ENCODE measurements around the gene CELF2. TPM values are rescaled to one million over a fixed set of nuclear protein-coding genes. Genes with fewer than 3 reads are reported as not detected.
A peak's percentile ranks its signal among the peaks of the same experiment; 100 is the strongest.

CELF2 gene
- total and polyA plus RNA-seq, 8 donors, result 58.0 to 107 (median 65.9) TPM

DNA sequence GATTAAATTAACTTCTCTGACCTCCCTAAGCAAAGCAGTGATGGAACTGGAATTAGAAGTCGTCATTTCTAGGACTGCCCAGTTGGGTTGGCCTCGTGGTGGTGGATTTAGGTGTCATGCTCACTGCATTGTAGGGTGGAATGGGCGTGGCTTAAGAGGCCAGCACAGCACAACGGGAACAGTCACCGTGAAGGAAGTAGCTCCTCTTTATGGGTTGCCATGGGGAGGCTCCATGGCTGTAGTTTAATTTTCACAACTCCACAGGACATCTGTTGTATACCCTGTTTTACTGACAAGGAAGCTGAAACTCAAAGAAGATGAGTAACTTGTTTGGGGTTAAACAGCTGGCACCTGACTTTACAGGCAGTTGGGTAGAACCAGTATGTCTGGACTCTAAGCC is 208.3 kb downstream of the CELF2 start:
- no peak for DNase-seq
- H3K27ac ChIP-seq, result peak overlapping the region in 1 of 2 donors; percentile 80
- peak; percentile 66 for ATAC-seq
- H3K4me1 ChIP-seq, result peaks cover 6 to 49% of the 10 kb centered on the region in 2 donors
- peaks cover 0 to 15% of the 10 kb centered on the region in 2 donors for H3K36me3 ChIP-seq
- H3K4me3 ChIP-seq, result no peak overlapping the region
- TF ChIP-seq, protein P1, sequence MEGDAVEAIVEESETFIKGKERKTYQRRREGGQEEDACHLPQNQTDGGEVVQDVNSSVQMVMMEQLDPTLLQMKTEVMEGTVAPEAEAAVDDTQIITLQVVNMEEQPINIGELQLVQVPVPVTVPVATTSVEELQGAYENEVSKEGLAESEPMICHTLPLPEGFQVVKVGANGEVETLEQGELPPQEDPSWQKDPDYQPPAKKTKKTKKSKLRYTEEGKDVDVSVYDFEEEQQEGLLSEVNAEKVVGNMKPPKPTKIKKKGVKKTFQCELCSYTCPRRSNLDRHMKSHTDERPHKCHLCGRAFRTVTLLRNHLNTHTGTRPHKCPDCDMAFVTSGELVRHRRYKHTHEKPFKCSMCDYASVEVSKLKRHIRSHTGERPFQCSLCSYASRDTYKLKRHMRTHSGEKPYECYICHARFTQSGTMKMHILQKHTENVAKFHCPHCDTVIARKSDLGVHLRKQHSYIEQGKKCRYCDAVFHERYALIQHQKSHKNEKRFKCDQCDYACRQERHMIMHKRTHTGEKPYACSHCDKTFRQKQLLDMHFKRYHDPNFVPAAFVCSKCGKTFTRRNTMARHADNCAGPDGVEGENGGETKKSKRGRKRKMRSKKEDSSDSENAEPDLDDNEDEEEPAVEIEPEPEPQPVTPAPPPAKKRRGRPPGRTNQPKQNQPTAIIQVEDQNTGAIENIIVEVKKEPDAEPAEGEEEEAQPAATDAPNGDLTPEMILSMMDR (IDR thresholded peaks at IDR 0.05), result no peak
- H3K9me3 ChIP-seq, result no peaks in the 10 kb centered on the region
- intact Hi-C loops (cut with DNase I), result no loop called here
- H3K27me3 ChIP-seq, result no peaks in the 10 kb centered on the region

- Histone ChIP-seq H3K4me3 (no peak overlapping the region), H3K27me3 (no peaks in the 10 kb centered on the region), H3K36me3 (peaks cover 0 to 10% of the 10 kb centered on the region in 2 donors), H3K27ac (peak overlapping the region in 1 of 2 donors; percentile 80), H3K9me3 (no peaks in the 10 kb centered on the region), H3K4me1 (peaks cover 6 to 49% of the 10 kb centered on the region in 2 donors)
- DNase-seq (no peak), ATAC-seq (no peak)
- TF ChIP-seq, protein P1 (IDR thresholded peaks at IDR 0.05), result no peak
- intact Hi-C loops (cut with DNase I), result no loop called here
Measured at GRCh38 chr10:11227103-11227502, 209.4 kb downstream of the CELF2 start.

DNA sequence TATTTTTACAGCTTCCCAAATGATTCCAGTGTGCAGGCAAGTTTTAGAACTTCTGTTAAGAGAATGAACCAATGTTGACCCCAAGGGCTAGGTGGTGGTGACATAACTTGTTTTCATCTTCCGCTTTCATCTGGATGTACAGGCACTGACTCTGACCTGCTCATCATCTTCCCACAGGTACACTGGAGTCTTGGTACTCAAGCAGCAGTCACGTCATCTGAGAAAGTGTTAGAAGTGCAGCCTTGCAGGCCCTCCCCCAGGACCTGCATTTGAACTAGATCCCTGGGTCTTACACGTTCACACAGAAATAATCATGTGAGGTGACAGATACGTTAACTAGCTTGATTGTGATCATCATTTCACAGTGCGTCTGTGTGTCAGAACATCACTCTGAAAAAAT is 212.2 kb downstream of the CELF2 start:
- intact Hi-C loops (cut with DNase I), result no loop called here
- no peak for ATAC-seq

GRCh38 chr10:11230498-11231167 is 213.0 kb downstream of the CELF2 start:
- DNase-seq (no peak), ATAC-seq (no peak)

More for the DNA sequence above, 212.2 kb downstream of the CELF2 start:
- Histone ChIP-seq H3K27me3 (no peaks in the 10 kb centered on the region), H3K4me3 (no peak overlapping the region), H3K4me1 (peaks cover 6 to 47% of the 10 kb centered on the region in 2 donors), H3K36me3 (peaks cover 0 to 18% of the 10 kb centered on the region in 2 donors), H3K27ac (no peak overlapping the region), H3K9me3 (no peaks in the 10 kb centered on the region)
- no peak for DNase-seq
- TF ChIP-seq, protein P1 (IDR thresholded peaks at IDR 0.05), result no peak

GRCh38 chr10:11231285-11231684 is 213.6 kb downstream of the CELF2 start:
- peaks cover 6 to 40% of the 10 kb centered on the region in 2 donors for H3K4me1 ChIP-seq
- H3K27me3 ChIP-seq, result no peaks in the 10 kb centered on the region
- H3K4me3 ChIP-seq, result no peak overlapping the region
- intact Hi-C loops (cut with DNase I), result no loop called here
- no peaks in the 10 kb centered on the region for H3K9me3 ChIP-seq
- no peak for ATAC-seq
- H3K27ac ChIP-seq, result no peak overlapping the region
- TF ChIP-seq, protein P1 (IDR thresholded peaks at IDR 0.05), result no peak
- DNase-seq, result no peak
- H3K36me3 ChIP-seq, result peaks cover 0 to 18% of the 10 kb centered on the region in 2 donors

More at GRCh38 chr10:11230498-11231167, 213.0 kb downstream of the CELF2 start:
- Histone ChIP-seq H3K4me3 (no peak overlapping the region), H3K27me3 (no peaks in the 10 kb centered on the region), H3K27ac (no peak overlapping the region), H3K4me1 (peaks cover 6 to 40% of the 10 kb centered on the region in 2 donors), H3K36me3 (peaks cover 0 to 18% of the 10 kb centered on the region in 2 donors), H3K9me3 (no peaks in the 10 kb centered on the region)
- intact Hi-C loops (cut with DNase I), result no loop called here
- TF ChIP-seq, protein P1 (IDR thresholded peaks at IDR 0.05), result no peak

Data from left lung (tissue), 10 donors.